TTC549 (cell line): Measurements from ENCODE around the gene SLC25A23.

Experiments
- FAIRE-seq: peaks from 2 replicates; lab custom pipeline; 2012; peaks lifted over from hg19 to GRCh38; lab: Jason Lieb, UNC

SLC25A23 gene

GRCh38 chr19:6481541-6482342, 22.1 kb upstream of the SLC25A23 start, which contains the start of gene DENND1C:
Gene DENND1C, minus strand, starts transcription at chr19:6481787. Its CDS starts 92 bp downstream, at chr19:6481695.
- no peak for FAIRE-seq

DNA sequence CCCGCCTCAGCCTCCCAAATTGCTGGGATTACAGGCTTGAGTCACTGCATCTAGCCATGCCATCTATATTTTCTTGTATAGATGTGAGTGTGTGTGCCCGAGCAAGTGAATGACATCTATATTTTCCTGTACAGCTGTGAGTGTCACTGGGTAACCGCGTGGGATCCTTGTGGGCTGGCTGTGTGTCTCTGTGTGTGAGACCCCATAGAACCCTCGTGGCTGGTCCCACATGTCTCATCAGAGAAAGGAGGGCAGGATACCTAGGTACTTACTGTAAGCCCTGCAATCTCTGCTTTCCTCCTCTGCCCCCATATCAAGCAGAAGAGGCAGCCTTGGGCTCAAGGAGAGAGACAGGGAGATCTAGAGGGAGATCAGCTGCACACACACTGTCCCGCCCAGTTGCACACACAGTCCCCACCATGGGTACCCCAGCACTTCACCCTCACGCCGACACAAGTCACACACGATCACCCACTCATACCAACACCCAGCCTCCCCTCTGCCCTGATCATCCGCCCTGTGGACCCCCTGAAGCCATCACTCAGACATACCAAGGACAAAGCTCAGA, 21.3 kb upstream of the SLC25A23 start:
- no peak for FAIRE-seq

DNA sequence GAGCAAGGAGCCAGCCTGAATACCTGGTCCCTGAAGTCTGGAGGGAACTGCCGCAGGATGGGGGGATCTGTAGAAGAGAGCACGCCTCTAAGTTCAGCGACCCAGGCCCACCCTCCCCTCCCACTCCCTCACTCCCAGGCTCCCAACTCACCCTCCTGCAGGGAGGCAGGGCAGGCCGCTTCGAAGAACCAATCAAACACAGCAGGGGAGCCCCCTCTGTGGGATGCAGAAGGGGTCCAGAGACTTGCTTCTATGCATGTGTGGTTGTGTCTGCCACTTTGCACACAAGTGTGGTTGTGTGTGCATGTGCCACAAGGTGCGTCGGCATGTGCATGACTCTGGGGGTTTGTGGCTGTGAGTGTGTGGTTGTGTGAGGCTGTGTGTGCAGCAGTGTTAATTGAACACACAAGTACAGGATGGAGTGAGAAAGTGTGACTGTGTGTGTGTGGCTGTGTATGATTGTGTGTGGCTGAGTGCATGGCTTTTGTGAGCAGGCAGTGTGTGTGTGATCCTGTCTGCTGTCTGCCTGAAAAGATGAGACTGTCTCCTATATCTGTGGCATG, 20.3 kb upstream of the SLC25A23 start:
- FAIRE-seq = no peak

- FAIRE-seq = no peak
These were observed 19.2 kb upstream of the SLC25A23 start for GRCh38 chr19:6478815-6479214.

- FAIRE-seq = no peak
These were observed 17.4 kb upstream of the SLC25A23 start for GRCh38 chr19:6476896-6477431.

DNA sequence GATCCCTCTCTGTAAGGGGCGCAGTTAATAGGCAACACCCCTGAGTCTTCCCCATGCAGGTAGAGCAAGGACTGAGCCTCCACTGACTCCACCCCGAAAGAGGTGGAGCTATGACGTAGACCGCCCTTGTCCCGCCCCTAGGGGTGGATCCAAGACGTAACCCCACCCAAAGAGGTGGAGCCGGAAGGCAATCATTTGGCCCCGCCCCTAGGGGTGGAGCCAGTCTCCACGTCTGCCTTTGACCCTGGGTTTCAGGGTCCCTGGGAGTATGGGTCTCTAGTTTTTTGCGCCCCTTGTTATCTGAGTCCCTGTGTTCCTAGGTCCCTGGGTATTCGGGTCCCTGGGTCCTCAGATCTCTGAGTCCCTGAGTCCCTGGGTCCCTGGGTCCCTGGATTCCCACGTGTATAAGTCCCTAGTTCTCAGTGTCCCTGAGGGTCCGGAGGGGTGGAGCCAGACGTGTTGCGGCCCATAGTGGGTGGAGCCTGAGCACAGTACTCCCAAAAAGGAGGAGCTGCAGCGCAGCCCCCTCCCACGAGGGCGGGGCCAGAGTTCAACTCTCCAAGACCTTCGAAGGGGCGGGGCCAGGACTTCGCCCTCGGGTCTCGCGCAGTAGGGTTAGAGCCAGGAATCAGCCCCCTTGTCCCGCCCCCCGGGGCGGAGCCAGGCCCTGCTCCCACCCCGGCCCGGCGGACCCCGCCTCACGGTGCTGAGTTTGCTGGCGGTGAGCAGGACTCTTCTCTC, 16.7 kb upstream of the SLC25A23 start:
- no peak for FAIRE-seq

GRCh38 chr19:6475321-6476108, 15.9 kb upstream of the SLC25A23 start:
- FAIRE-seq = no peak

- FAIRE-seq = no peak
These were observed 14.1 kb upstream of the SLC25A23 start for GRCh38 chr19:6473647-6474046.

GRCh38 chr19:6472713-6473112, 13.1 kb upstream of the SLC25A23 start:
- FAIRE-seq = no peak

GRCh38 chr19:6471076-6471475, 11.5 kb upstream of the SLC25A23 start:
- no peak for FAIRE-seq

GRCh38 chr19:6470173-6470572, 10.6 kb upstream of the SLC25A23 start:
- FAIRE-seq = no peak

DNA sequence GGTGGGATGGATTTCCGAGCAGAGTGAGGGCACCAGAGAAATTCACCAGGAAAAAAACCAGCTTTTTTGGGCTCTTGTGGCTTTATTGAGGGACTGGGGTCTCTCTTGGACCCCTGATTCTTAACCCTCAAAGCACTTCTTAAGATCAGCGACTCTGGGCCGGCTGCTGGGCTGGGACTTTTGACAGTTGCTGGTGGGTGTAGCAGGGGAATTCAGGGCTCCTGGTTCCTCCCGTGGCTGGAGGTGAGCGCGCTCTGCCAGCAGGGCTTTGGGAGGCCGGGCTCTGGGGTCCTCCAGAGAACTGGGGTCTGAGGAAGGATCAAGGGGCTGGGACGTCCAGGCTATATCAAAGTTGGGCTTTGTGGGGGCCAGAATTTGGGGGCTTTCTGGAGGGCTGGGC, 7.8 kb upstream of the SLC25A23 start:
- FAIRE-seq = no peak

DNA sequence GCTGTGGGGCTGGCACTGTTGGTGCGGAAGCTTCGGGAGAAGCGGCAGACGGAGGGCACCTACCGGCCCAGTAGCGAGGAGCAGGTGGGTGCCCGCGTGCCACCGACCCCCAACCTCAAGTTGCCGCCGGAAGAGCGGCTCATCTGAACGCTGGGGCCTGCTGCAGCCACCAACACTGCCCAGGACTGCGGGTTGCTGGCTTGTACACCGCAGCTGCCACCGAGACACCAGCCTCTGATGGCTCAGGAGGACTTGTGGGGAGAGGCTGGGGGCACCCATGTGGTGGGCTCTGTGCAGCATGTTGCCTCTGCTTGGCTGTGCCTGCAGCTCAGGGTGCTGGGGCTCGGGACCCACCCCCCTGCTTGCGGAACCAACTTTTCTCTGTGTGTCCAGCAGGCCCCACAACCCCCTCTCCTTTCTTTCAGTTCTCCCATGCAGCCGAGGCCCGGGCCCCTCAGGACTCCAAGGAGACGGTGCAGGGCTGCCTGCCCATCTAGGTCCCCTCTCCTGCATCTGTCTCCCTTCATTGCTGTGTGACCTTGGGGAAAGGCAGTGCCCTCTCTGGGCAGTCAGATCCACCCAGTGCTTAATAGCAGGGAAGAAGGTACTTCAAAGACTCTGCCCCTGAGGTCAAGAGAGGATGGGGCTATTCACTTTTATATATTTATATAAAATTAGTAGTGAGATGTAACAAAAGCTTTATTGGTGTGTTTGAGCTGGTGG, 7.1 kb upstream of the SLC25A23 start:
- FAIRE-seq = no peak

GRCh38 chr19:6465663-6466062, 6.1 kb upstream of the SLC25A23 start:
- no peak for FAIRE-seq

GRCh38 chr19:6465006-6465405, 5.4 kb upstream of the SLC25A23 start:
- FAIRE-seq = no peak

GRCh38 chr19:6464070-6464873, 4.7 kb upstream of the SLC25A23 start, which contains the start of gene CRB3:
Gene CRB3, plus strand, starts transcription at chr19:6464271. Its CDS starts 431 bp downstream, at chr19:6464702.
- no peak for FAIRE-seq

DNA sequence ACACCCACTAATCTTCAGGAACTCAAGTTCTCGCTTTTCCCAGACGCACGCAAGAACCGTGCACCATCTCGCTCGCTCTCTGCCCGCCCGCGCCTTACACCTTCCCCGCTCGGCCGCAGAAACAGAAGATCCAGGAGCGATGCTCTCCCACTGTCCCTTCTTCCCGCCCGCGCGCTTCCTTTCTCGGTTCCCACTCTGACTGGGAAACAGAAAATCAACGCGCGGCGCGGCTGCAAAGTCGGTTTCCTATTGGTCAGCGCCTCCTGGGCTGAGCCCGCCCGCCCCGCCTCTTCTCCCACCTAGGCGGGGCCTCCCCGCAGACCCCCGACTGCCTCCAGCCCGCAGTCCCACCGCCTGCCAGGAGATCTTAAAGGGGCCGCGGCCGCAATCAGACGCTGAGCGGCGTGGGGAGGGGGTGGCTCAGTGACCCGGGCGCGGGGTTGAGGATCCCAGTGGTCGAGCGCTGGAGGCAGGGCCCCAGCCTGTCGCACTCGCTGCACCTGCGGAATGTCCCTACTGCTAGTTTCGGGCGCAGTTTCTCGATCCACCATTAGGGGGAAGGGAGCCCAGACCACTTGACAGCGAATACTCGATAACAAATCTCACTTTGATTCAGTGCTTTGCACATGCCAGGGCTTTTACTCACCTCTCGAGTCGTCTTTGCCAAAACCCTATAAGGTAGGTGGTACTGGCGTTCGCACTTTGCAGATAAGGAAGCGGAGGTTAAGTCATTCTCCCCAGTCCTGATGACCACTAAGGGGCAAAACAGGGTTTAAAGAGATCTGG, 700 bp upstream of the SLC25A23 start:
- peak; percentile 90 for FAIRE-seq

GRCh38 chr19:6458695-6459261, 814 bp downstream of the SLC25A23 start:
- no peak for FAIRE-seq
